Fibroblast of villous mesenchyme (primary cell): ENCODE data around the gene SYNGR1. TPM values are rescaled to one million over a fixed set of nuclear protein-coding genes. Genes with fewer than 3 reads are reported as not detected.
A peak's percentile ranks its signal among the peaks of the same experiment; 100 is the strongest.

Experiments used
- DNase-seq: peaks from one replicate; pipeline ENCODE4 v3.0.0-alpha.2; 2010; ENCODE audit warnings: low read depth
- H3K4me3 ChIP-seq: 2 replicates; pipeline ENCODE4 v1.5.1; 2011; ENCODE audit warnings: low read depth, mild to moderate bottlenecking, low read length
- total RNA-seq: library from RNA; depleted of rRNA; stranded (reverse); fragments of >200 nt; gene quantifications from 2 replicates; pipeline ENCODE4 v1.2.3, GENCODE V29; 2012
- TF ChIP-seq, protein P1 (sequence below): IDR thresholded peaks from 2 replicates; pipeline ENCODE4 v1.5.1; 2012; ENCODE audit warnings: low read depth, mild to moderate bottlenecking, low read length; ENCODE audit not compliant: insufficient read depth

SYNGR1 gene
- total RNA-seq, 1 donor = 8.6 TPM

- no peak for DNase-seq
- no peak overlapping the region for H3K4me3 ChIP-seq
- TF ChIP-seq, protein P1, sequence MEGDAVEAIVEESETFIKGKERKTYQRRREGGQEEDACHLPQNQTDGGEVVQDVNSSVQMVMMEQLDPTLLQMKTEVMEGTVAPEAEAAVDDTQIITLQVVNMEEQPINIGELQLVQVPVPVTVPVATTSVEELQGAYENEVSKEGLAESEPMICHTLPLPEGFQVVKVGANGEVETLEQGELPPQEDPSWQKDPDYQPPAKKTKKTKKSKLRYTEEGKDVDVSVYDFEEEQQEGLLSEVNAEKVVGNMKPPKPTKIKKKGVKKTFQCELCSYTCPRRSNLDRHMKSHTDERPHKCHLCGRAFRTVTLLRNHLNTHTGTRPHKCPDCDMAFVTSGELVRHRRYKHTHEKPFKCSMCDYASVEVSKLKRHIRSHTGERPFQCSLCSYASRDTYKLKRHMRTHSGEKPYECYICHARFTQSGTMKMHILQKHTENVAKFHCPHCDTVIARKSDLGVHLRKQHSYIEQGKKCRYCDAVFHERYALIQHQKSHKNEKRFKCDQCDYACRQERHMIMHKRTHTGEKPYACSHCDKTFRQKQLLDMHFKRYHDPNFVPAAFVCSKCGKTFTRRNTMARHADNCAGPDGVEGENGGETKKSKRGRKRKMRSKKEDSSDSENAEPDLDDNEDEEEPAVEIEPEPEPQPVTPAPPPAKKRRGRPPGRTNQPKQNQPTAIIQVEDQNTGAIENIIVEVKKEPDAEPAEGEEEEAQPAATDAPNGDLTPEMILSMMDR = no peak
These were observed 5.8 kb upstream of the SYNGR1 start for GRCh38 chr22:39344046-39344390.

GRCh38 chr22:39345231-39345630 is 4.6 kb upstream of the SYNGR1 start:
- TF ChIP-seq, protein P1 = no peak
- H3K4me3 ChIP-seq = no peak overlapping the region
- DNase-seq = no peak

- no peak for DNase-seq
- TF ChIP-seq, protein P1 = no peak
These were observed 784 bp upstream of the SYNGR1 start for GRCh38 chr22:39348909-39349505.

DNA sequence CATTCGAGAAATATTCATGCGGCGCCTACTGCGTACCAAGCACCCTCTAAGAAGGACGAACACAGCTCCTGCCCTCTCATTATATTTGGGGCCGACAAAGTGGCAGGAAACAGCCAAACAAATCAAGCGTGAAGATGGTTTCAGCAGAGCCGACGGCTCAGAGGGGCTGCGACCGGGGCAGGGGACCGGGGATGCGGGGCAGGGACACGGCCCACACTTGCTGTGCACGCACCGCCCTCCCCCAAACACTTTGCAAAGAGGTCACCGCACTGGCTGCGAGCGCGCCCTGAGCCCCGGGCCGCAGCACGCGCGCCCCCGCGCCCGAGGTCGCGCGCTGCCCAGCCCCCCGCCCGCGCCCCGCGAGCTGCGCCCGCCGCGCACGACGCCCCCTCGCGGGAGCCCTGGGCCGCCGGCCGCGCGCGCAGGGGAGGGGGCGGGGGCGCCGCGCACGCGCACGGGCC is 255 bp upstream of the SYNGR1 start:
- TF ChIP-seq, protein P1 = no peak
- H3K4me3 ChIP-seq = peak overlapping the region; percentile 70
- DNase-seq = no peak

More at GRCh38 chr22:39348909-39349505, 784 bp upstream of the SYNGR1 start:
- peak overlapping the region; percentile 63 for H3K4me3 ChIP-seq

GRCh38 chr22:39350757-39351688 is 1.2 kb downstream of the SYNGR1 start:
- H3K4me3 ChIP-seq = peak overlapping the region; percentile 70
- no peak for DNase-seq
- TF ChIP-seq, protein P1 = no peak

- DNase-seq = no peak
- H3K4me3 ChIP-seq = no peak overlapping the region
- TF ChIP-seq, protein P1 = no peak
These were observed 2.0 kb downstream of the SYNGR1 start for GRCh38 chr22:39351689-39352214.
